NCI-H1417 (cell line): ENCODE data around the gene VPS9D1.
A peak's percentile ranks its signal among the peaks of the same experiment; 100 is the strongest.

Source experiments
- DNase-seq, 3 experiments: peaks; one replicate each; lab custom pipeline; 2025; lab: John Stamatoyannopoulos, UW

Gene VPS9D1

GRCh38 chr16:89720813-89721545 is at the start of gene VPS9D1, which contains the start of gene ZNF276:
VPS9D1 (minus strand) TSS chr16:89720898; CDS start chr16:89720861, 37 bp downstream.
ZNF276 (plus strand) TSS chr16:89721537; CDS start chr16:89721641, 104 bp downstream.
- peak; percentile 53 to 93 (median 92) for DNase-seq

DNA sequence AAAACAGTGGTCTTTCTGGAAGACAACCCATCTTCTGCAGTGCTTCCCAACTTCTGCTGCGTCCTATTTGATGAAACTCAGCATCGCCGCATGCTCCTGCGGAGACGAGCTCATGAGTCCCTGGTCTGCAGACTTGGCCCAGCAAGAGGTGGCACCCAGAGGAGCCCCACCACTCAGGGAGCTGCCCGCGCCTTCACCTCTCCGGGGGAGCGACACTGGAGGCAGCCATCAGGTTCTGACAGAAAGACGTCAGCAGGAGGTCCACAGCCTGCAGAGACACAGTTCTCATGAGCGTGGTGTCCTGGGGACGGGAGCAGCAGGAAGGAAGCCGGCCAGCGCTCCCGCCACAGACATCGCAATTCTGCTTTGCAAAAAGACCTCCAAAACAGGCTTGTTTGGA is 49.7 kb upstream of the VPS9D1 start:
- no peak for DNase-seq

DNA sequence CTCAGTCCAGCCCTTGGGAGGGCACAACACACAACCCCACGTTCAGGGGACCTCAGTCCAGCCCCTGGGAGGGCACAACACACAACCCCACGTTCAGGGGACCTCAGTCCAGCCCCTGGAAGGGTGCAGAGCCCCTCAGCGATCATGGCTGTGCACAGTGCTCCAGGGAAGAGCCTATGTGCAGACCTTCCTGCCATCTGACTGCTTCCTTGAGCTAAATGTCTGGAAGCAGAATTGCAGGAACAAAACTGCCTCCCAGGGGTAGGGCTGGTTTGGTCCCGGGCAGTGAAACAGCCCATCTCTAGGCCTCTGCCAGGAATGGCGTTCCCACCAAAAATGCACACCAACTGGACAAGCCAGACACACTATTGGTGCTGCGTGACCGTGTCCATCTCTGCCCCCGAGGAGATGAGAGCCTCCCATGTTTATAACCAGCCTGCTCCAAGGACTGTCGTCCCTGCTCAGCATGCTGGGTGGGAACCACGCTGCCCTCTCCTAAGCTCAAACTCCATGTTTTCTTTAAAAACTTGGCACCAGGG is 44.7 kb upstream of the VPS9D1 start:
- no peak for DNase-seq

DNA sequence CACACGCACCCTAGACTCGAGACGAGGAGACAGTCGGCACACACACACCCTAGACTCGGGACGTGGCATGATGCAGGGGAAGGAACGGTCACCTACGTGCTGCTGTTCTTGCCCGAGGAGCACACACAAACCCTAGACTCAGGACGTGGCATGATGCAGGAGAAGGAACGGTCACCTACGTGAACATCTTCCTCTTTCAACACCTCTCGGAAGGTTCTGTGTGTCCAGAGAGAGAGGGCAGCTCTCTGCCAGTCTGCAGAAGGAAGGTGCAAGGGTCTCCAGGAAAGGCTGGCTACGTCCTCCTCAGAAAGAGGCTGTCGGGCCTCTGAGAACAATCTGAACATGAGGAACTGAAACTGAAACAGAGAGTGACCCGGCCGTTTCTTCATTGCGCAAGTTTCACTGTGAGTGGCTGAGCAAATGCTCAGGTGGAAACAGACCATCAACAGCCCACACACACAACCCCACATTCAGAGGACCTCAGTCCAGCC is 44.1 kb upstream of the VPS9D1 start:
- DNase-seq, result no peak

GRCh38 chr16:89761304-89761922 is 40.7 kb upstream of the VPS9D1 start:
- no peak for DNase-seq

DNA sequence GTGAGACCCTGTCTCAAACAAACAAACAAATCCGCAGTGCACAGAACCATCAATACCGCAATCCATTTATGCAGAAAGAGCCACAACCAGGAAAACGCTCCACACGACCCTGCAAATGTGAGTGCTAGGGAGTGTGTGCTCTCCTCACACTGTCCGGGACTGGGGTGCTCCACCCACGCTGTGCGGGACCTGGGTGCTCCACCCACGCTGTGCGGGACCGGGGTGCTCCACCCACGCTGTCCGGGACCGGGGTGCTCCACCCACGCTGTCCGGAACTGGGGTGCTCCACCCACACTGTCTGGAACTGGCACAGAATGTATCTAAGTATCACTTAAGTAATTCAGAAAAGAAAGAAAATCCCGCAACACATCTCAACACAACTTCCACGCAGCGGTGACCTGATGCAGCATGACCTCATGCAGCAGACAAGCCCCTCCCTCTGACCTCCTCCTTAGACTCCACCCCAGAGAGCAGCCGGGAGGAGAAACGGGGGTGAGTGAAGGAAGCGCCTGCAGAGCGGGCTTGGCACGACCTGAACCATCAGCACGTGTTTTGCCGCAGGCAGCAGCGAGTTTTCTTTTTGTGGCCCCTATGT is 39.1 kb upstream of the VPS9D1 start:
- DNase-seq, result no peak

- no peak for DNase-seq
Measured at GRCh38 chr16:89749637-89750036, 28.9 kb upstream of the VPS9D1 start.

DNA sequence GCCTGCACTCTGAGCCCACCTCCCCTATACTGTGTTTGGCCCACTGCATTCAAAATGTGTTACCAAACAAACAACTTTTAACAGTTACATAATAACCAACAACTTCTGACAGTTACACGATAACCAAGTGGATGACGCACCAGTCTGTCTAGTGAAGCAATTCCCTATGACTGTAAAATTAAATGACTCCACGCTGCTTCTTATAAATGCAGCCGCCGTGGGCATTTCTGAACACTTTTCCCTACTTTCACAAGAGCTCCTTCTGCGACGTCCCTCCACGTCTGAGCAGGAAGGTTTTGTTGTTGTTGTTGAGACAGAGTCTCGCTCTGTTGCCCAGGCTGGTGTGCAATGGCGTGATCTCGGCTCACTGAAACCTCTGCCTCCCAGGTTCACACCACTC is 28.2 kb upstream of the VPS9D1 start:
- no peak for DNase-seq

- no peak for DNase-seq
Measured at GRCh38 chr16:89748076-89748475, 27.4 kb upstream of the VPS9D1 start.

GRCh38 chr16:89746043-89746442 is 25.3 kb upstream of the VPS9D1 start:
- no peak for DNase-seq

GRCh38 chr16:89744813-89745212 is 24.1 kb upstream of the VPS9D1 start:
- DNase-seq, result no peak

- DNase-seq, result no peak
Measured at GRCh38 chr16:89742948-89743347, 22.2 kb upstream of the VPS9D1 start.

- DNase-seq, result no peak
Measured at GRCh38 chr16:89741342-89742014, 20.8 kb upstream of the VPS9D1 start.

DNA sequence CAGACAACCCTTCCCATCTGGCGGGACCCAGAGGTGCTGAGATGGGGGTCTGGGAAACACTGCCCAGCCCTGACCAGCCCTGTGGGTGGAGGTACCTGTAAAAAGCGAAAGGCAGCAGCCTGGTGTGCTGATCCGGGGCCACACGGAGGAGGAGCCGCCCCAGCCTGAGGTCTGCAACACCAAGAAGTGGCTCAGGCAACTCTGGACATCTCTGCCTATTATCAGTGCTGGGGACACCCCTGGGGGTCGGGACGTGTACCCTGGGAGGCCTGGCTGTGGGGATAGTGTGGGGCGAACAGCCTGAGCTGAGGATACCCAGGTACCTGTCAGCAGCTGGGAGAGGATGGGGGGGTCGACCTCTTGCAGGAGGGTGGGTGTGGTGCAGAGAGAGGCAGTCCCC is 18.7 kb upstream of the VPS9D1 start:
- DNase-seq, result no peak

DNA sequence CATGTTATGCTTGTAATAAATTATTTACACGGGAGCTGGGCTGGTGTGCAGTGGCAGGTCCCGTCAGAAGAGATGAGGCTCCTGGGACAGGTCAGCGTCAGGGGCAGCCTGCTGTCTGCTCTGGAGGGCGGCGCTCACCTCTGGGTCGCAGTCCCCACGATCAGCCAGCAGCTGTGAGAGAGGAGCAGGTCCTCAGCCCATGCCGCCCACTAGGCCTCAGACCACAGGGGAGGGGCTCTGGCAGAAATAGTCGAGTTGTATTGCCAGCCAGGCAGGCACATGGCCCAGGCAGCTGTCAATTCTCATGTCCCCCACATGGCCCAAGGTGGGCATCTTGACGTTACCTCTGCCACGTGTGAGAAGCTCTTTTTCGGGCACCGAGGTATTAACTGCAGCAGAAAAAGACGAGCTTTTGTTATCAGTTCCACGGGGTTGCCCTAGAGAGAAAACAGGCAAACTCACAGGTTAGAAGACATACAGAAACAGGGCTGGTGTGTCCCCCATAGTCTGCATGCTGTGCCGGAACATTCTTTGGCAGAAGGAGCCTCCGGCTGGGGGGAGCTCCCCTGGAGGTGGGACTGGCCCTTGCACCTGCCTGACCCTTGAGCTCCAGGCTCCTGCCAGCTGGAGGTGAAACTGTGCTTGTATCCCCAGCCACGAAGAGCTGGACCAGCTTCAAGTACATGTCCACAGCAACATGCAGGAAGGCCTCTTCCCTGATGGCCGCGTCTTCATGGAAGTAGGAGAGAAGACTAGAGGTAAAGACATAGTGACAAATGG is 18.0 kb upstream of the VPS9D1 start:
- DNase-seq, result no peak

GRCh38 chr16:89738072-89738377 is 17.3 kb upstream of the VPS9D1 start:
- no peak for DNase-seq

DNA sequence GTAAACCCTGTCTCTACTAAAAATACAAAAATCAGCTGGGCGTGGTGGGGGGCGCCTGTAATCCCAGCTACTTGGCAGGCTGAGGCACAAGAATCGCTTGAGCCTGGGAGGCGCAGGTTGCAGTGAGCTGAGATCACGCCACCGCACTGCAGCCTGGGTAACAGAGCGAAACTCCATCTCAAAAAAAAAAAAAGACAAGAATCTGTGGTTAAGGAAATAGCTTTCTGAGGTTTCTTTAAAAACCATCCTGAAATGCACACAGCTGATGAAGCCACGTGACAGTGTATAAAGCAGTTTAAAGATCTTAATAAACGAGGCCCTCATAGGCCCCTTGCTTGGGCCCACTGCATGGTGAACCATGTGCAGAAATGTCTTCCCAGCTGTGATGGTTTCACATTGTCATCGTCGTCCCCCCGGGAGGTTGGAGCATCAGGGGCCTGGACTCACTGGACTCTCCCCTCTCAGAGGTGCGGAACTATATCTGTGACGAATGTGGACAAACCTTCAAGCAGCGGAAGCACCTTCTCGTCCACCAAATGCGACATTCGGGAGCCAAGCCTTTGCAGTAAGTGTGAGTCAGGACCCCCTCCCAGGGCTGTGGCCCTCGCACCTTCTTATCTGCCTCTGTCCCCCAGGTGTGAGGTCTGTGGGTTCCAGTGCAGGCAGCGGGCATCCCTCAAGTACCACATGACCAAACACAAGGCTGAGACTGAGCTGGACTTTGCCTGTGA is 16.8 kb upstream of the VPS9D1 start:
- DNase-seq, result no peak

GRCh38 chr16:89736554-89736953 is 15.9 kb upstream of the VPS9D1 start:
- DNase-seq, result no peak

GRCh38 chr16:89733792-89734191 is 13.1 kb upstream of the VPS9D1 start:
- DNase-seq, result no peak

- DNase-seq, result no peak
Measured at GRCh38 chr16:89733322-89733721, 12.6 kb upstream of the VPS9D1 start.

DNA sequence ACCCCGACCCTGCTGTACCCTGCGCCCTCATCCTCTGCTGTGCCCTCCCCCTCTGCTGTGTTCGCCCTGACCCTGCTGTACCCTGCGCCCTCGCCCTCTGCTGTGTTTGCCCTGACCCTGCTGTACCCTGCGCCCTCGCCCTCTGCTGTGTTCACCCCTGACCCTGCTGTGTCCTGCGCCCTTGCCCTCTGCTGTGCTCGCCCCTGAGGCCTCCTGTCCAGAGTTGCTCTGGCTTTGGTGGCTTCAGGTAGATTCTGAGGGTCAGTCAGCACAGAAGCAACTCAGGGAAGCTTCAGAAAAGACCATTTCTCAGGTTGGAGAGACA is 12.2 kb upstream of the VPS9D1 start:
- DNase-seq, result no peak
